GM18499 (cell line): ENCODE results near the gene KRT80.

ENCODE experiments used
- ATAC-seq: cut with Tn5 transposase; IDR thresholded peaks from one replicate; pipeline ENCODE4 v1.9.1; 2021; ENCODE audit warnings: moderate number of reproducible peaks; ENCODE audit not compliant: insufficient read depth, unreplicated experiment

The KRT80 gene

DNA sequence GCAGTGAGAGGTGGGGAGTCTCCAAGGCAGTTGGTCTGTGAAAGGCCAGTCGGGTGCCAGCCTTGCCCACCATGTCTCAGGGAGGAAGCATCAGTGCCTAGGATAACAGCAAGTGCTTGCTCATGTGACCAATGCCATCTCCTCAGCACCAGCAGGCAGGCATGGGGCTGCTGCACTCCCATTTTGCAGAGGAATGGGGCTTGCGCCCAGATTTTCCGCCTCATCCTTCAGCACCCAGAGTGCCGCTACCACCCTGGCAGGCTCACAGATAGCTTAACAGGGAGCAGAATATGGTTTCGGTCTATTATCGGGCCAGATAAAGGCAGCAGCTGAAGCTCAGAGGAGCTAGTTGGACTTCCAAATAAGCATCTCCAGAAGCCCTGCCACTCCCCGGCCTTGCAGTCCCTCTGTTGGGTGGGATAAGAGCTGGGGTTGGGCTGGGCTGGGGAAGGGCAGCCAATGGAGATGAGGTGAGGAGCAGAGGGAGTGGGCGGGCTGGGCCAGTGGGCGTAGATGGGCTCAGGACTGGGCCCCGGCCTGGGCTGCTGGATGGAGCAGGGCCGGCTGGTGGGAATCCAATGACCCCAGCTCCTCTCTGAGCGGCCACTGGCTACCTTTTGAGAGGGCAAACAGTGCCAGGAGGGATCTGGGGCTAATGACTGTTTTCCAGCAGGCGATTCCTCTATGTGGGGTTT lies 8.4 kb upstream of the KRT80 start:
- ATAC-seq: no peak

GRCh38 chr12:52199294-52199919 lies 7.6 kb upstream of the KRT80 start:
- no peak for ATAC-seq

DNA sequence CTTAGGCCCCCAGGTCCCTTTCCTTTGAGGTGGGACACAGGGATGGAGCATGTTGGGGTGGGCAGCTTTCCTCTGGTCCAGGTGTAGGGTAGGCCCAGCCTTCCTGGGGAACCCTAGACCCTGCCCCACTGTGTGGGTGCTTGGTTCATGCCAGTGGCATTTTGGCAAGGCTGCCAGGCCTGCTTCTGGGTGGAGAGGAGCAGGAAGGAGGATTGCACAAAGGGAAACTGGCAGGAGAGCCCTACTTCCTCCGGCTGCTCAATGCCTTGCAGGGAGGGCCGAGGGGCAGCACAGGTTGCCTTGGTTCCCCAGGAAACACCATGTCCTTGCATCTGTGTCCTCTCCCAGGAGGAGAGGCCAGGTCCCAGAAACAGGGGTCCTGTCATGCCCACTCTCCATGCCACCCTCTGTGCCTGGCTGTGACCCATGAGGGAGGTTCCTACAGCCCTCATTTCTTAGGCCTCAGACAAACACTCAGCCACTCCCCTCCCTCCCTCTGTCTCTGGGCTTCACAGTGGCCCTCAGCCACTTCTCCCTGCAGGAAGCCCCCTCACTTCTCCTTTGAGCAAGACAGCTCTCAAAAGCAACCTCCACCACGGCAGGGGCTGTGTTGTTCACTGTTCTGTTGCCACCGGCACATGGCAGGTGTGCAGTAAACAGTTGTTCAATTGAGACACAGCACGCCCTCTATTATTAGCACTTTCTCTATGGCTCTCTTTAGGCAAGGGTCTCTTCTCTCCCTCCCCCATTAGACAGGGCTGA lies 6.8 kb upstream of the KRT80 start:
- no peak for ATAC-seq

DNA sequence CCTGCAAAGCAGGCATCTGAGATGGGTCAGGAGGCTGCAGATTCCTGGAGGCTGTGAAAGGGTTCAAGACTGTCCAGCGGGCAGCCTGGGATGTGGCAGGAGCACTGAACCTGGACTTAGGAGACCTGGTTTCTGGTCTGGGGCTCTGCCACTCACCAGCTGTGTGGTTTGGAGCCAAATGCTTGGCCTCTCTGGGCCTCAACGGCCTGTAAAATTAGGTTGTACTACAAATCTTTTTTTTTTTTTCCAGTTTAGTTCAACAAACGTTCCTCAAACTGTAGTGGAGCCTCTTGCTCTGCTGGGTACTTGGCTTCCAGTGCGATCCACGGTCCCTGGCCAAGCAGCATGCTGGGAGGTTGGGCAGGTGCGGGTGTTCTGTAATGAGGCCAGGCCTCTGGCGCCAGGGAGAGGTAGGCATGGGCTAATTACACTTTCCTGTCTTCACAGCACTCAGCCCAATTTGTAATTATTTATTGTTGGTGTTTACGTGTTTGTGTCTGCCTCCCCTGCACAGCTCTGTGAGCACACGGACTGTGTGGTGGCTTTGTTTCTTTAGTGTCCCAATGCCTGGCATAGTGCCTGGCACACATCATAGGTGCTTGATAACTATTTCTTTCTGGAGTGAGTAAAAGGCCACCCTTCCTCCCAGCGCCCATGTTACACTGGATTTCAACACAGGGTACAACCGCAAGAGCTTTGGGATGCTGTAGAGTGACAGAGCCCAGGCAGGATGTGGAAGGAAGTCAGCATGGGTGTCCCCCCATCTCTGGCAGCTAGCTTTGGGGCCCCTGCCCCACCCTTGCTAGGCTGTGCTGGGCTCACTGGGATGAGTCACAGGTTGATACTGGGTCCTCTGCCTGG lies 5.8 kb upstream of the KRT80 start:
- no peak for ATAC-seq

DNA sequence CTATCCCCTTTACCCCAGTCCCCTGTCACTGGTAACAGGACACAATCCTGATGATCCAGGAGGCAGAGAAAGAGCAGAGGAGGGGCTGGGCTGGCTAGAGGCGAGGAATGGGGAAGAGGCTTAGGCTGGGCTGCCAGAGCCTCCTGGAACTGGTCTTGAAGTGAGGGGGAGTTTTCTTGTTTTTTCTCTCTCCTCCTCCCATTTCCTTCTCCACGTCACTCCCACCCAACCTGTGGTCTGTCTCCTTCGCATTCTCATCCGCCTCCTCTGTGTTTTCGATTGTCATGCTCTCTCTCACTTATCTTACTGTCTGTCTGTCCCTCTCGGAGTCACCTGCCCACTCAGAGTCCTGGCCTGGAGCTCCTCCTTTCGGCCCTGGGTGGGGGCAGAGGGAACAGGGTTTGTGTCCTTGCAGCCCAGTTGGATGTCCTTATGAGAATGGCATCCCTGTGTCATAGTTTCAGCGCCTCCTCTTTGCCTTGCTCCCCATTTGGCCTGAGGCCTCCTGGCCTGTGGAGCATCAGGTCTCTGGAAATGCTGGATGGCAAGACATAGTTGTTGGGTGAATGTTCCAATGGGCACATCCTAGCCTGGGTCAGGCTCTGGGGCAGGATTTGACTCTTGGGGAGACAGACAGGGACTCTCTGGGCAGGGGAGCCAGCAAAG lies 3.4 kb upstream of the KRT80 start:
- ATAC-seq: no peak

- no peak for ATAC-seq
These were observed 2.2 kb upstream of the KRT80 start for GRCh38 chr12:52193991-52194390.

GRCh38 chr12:52193532-52193931 lies 1.7 kb upstream of the KRT80 start:
- no peak for ATAC-seq

- no peak for ATAC-seq
These were observed 719 bp downstream of the KRT80 start for GRCh38 chr12:52190860-52191729.

DNA sequence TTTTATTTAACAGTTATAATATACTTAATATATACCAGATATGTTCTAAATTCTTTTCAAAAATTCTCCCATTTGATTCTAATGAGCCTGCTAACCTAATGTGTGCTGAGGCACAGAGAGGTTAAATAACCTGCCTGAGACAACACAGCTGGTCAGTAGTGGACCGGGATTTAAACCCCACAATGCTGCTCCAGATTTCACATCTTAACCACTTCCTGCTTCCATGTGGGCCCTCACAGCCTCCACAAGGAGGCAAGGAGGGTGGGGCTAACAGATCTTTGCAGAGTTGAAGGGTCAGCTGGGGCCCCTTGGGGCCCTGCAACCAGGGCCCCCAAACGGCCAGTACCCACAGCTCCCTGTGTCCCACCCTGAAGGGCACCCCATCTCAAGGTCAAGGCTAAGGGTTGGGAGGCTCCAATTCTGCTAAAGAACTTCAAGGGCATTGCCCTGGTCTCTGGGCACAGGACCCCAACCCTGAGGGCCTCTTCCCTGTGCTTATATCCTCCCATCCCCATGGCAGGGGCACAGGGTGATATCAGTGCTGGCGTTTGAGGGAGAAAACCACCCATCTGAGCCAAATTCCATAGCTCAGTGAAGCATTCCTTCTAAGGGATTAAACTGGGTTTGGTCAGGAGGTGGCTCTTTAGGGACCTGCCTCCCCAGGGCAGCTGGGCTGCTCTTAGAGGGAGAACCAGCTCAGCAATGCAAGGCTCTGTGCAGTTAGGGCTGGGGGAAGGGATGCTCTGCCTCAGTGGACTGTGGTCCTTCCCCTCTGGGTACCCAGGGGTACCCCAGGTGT lies 2.2 kb downstream of the KRT80 start:
- ATAC-seq: no peak

- ATAC-seq: no peak
These were observed 3.2 kb downstream of the KRT80 start for GRCh38 chr12:52188658-52189057.

GRCh38 chr12:52187640-52188039 lies 4.2 kb downstream of the KRT80 start:
- ATAC-seq: no peak

DNA sequence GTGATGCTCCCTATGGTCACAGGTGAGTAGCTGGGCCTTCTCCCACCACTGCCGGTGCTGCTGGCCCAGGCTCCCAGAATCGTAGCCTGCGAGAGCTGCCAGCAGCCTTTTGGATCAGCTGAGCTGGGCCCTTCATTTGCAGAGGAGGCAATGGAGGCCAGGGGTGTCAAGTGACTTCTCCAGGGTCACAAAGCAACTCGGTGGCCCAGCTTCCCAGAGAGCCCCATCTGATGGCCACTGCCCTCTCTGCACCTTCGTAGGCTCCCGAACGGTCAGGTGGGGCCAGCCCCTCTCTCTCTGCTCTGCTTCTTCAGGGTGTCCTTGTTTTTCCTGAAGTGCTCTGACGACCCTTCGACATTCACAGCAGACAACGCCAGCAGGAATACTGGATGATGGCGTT lies 4.6 kb downstream of the KRT80 start:
- ATAC-seq: no peak

DNA sequence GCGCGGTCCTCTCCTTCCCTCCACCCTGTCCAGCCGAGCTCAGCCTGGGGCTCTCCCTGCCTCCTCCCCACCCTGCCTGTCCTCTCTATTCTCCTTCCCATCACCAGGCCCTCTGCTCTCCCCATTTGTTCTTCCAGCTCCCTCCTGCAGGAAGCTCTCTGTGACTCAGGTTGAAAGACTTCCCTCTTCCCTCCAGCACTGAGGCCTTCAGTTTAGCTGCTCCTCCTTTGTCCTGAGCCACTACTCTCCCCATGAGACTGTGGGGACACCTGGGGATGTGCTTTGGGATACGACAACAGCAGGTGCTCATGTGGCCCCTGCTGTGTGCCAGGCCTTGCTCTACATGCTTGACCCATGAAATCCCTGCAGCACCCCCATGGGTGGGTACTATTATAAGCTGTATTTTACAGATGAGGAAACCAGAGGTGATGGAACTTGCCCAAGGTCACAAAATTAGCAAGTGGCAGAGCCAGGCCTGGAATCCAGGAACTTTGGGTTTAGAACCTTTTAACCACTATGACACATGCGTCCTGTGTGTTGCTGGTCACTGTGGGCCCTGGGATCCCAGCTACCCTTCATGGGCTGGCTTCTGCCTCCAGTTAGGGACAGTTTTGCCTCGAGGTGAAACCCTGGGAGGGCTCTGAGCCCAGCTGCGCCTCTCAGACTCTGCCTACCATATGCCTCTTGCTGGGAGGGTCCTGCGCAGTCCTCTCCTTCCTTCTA lies 5.5 kb downstream of the KRT80 start:
- no peak for ATAC-seq

- ATAC-seq: no peak
These were observed 6.3 kb downstream of the KRT80 start for GRCh38 chr12:52185400-52185967.

GRCh38 chr12:52184813-52185212 lies 7.0 kb downstream of the KRT80 start:
- no peak for ATAC-seq

DNA sequence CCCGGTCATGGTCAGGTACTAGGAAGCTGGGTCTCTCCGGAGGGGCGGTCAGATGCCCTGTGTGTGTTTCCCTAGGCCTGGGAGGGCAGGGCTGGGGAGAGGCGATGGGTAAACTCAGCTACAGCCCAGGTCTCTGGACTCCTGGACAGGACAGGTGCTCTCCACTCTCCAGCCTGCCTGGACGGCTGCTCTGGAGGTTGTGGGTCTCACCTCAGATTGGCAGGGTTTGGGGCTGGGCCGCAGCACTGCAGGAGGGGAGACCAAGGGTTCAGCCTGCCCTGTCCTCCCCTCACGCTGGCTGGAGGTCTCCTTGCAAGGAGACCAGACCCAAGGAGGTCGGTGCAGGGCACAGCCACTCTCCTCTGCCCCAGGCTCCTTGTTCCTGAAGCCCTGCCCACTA lies 7.8 kb downstream of the KRT80 start:
- no peak for ATAC-seq

- ATAC-seq: no peak
These were observed 8.3 kb downstream of the KRT80 start for GRCh38 chr12:52183544-52183910.
